Fibroblast of peridontal ligament (primary cell): ENCODE data around the gene ARPC3.
"Not testable (repeated sequence)": the region's sequence is repeated elsewhere in the genome, so short reads cannot be mapped to it uniquely, and the experiment has no call there.

Experiments used
- DNase-seq: peaks from one replicate; pipeline ENCODE4 v3.0.0-alpha.2; 2010; ENCODE audit errors: extremely low read depth

ARPC3 gene

GRCh38 chr12:110449799-110450497, at the start of gene ARPC3:
ARPC3 (minus strand) TSS chr12:110450337; CDS start chr12:110450260, 77 bp downstream.
- peak; percentile 92 for DNase-seq

DNA sequence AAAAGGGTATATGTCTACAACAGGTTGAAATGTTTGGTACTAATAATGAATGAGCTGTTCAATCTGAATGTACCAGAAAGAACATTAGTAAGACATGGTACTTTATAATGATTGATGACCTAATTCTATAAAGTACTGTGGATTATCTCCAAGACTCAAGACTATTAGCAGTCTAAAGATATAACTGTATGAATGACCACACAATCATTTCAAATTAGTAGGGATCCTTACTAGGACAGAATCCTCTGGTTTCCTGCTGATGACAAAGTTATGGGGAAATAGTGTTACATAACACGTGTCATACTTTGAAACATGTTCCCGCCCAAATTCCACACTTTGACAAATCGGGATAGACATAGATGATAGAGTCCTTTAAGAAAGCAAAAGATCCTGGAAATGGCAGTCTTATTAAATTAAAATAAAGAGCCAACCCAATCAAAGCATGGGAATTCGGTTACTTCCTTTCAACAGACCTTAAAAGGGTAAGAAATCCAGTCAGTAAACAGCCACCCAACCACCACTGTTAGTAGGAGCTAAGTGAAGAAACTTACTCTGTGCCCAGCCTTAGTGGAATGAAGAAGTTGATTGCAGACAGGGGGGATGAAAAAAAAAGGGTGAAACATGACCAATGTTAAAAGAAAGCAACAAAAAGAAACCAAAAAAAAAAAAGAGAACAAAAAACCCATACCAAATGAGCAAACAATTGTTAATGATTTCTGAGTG, 49.0 kb upstream of the ARPC3 start:
- DNase-seq, result peak; percentile 44

DNA sequence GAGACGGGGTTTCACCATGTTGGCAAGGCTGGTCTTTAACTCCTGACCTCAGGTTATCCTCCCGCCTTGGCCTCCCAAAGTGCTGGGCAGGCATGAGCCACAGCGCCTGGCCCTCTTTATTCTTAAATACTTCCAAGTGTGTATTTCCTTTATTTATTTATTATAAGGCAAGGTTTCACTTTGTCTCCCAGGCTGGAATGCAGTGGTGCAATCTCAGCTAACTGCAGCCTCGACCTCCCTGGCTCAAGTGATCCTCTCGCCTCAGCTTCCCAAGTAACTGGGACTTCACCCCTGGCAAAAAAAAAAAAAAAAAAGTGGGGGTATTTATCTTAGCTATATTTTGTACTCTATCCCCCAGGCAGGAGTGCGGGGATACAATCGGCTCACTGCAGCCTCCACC, 25.3 kb upstream of the ARPC3 start:
- DNase-seq, result peak; percentile 9

DNA sequence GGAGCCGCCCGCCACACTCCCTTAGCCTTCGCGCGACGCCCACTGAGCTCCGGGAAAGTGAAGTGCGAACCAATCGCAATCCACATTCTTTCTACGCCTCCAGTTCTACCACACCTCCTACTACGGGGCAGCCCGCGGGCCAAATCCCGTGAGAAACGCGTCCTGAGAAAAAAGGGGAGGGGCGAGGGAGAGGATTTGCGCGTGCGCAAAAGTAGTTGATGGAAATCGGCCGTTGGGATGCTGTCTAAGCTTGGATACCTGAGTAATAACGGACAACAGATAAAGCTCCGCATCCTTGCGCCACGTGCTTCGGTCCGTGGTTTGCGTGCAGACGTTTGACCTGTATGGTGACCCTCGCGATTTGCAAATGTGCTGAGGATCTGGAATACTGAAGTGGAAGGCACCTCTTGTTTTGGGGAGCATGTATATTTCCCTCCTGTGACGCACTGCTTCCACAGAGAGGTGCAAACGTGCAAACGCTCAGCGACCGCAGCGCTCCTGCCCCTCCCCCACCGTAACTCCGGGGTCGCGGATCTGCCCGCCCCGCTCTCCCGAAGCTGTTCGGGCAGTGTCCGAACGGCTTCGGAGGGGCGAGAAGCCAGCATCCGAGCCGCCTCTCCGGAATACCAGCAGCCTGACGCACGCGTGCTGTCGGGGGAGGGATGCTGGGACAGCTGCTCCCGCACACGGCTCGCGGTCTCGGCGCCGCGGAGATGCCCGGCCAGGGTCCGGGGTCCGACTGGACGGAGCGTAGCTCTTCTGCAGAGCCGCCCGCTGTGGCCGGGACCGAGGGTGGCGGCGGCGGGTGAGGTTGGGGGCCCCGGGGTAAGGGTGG, 18.3 kb upstream of the ARPC3 start, which contains the start of the genes FAM216A and GPN3:
Gene FAM216A (plus strand): TSS at position 632 of the 835 bp plus-strand sequence. CDS start 31 bp downstream, at position 663.
Gene GPN3 (minus strand): TSS at position 44 of the 835 bp plus-strand sequence. CDS start 54 bp downstream, outside the sequence.
- peak; percentile 98 for DNase-seq

- DNase-seq, result no peak
Observed at GRCh38 chr12:110467847-110468213, 17.7 kb upstream of the ARPC3 start.

DNA sequence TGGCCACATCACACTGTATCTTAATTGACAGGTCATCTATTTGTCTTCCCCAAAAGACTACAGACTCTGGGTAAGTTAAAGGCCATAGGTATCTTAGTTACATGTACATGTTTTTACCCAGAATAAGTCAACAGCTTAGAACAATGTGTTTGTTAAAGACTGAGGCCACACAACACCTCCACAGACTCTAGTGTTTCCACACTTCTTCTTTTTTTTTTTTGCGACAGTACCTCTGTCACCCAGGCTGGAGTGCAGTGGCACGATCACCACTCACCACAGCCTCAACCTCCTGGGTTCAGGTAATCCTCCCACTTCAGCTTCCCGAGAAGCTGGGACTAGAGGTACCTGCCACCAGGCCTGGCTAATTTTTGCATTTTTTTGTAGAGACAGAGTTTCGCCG, 16.7 kb upstream of the ARPC3 start:
- no peak for DNase-seq

GRCh38 chr12:110465765-110466164, 15.6 kb upstream of the ARPC3 start:
- not testable (repeated sequence) for DNase-seq

DNA sequence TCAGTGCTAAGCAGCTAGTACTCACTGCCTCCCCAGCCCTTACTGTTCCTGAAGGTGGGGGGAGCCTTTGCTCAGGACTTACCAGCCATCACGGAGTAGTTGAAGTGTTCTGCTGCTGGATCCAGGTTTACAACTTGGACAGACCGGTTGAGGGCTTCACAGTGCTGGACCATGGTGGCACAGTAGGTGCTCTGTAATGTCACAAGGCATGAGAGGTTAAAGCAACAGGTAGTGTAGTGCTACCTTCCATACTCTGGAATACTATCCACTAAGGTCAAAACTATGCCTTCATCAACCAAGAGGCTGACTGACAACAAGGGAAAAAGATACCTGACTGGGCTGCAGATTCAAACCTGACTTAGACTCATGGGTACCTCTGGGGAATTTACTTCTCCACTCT, 14.9 kb upstream of the ARPC3 start:
- no peak for DNase-seq

GRCh38 chr12:110461189-110461588, 11.1 kb upstream of the ARPC3 start:
- DNase-seq, result not testable (repeated sequence)

DNA sequence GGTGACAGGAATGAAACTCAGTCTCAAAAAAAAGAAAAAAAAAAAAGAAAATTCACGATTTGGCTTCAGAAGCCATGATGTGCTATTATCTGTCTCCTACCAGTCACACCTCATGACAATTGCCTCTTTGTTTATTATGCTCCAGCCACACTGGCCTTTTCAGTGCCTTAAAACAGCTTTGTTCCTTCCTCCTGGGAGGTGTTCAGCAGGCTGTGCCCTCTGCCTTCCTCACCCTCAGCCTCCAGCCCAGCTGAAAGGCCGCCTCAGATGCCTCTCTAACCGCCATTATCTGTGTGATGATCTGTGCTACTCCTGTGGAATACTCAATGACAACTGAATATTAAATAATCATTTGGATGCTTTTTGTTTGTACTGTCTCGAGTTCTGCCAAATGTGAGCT, 8.6 kb upstream of the ARPC3 start:
- no peak for DNase-seq

GRCh38 chr12:110453569-110454296, 3.6 kb upstream of the ARPC3 start:
- no peak for DNase-seq

- no peak for DNase-seq
Observed at GRCh38 chr12:110451263-110451662, 1.1 kb upstream of the ARPC3 start.

DNA sequence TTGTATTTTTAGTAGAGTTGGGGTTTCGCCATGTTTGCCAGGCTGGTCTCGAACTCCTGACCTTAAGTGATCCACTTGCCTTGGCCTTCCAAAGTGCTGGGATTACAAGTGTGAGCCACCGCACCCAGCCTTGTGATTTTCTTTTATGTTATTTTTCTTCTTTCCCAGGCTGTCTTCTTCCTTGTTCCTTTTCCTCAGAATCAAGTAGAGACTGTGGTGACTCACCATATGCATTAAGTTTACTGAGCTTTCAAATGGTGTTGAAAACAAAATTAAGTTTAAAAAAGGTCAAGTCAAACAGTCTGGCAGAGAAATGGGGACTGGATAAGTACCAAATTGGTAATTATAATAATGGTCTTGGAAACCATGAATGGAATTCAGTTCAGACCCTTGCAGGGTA, 5.7 kb downstream of the ARPC3 start:
- DNase-seq, result no peak

DNA sequence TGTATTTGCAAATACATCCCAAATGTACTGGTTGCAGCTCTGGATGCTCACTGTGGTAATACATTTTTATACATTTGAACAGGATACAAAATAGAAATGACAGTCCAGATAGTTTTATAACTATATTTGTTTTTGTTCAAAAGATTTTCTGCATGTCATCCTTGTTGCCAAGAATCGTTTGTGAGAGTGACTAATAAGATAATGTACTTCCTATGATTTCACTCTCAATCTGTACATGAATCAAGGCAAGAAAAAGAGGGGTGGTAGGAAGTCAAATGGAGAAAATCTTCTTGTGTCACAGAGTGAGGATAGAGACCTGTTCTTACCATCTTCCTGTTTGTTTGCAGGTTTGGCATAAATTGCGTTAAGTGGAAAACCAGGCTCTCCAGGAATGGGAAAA, 13.9 kb downstream of the ARPC3 start:
- DNase-seq, result no peak

- no peak for DNase-seq
Observed at GRCh38 chr12:110431957-110432587, 18.1 kb downstream of the ARPC3 start.

GRCh38 chr12:110429676-110430075, 20.5 kb downstream of the ARPC3 start:
- DNase-seq, result not testable (repeated sequence)

GRCh38 chr12:110426406-110426805, 23.7 kb downstream of the ARPC3 start:
- DNase-seq, result peak; percentile 69

DNA sequence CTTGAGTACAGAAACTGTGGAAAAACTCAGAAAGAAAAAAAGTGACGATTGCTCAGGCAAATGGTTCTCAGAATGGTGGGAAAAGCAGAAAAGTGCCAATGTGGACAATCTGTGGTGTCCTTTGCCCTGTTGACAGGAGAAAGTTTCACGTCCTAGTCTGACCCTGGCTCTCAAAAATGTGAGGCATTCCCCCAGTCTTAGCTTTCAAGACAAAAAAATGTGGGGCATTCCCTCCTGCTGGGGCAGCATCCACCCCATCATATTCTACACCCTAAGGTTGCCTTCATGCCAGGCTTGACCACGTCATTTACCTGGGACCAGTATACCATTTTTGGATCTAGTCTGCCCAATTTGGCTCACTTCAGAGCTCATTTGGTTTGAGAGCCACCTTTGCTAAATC, 25.9 kb downstream of the ARPC3 start:
- DNase-seq, result no peak

GRCh38 chr12:110421701-110422100, 28.4 kb downstream of the ARPC3 start:
- DNase-seq, result no peak

DNA sequence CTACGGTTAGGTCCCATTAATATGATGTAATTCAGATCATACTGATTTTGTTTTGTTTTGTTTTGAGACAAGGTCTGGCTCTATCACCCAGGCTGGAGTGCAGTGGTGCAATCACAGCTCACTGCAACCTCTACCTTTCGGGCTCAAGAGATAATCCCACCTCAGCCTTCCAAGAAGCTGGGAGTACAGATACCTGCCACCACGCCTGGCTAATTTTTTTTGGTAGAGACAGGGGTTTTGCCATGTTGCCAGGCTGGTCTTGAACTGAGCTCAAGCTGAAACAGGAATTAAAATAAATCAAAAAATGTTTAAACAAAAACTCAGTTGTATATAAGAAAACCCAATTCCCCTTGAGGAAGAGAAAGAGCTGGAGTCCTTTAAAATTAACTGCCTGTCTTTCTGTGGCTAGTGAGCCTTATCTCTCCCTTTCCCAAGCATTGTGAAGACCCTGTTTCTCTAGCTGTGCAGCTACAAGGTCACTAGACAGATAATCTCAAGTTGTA, 28.9 kb downstream of the ARPC3 start:
- DNase-seq, result no peak

GRCh38 chr12:110420644-110421043, 29.5 kb downstream of the ARPC3 start:
- not testable (repeated sequence) for DNase-seq
